ENCODE data around the gene LAMTOR5. TPM values are rescaled to one million over a fixed set of nuclear protein-coding genes. Genes with fewer than 3 reads are reported as not detected.
A peak's percentile ranks its signal among the peaks of the same experiment; 100 is the strongest.

Gene LAMTOR5
- total and polyA plus RNA-seq, 4 donors: 45.6 to 427 (median 242) TPM

DNA sequence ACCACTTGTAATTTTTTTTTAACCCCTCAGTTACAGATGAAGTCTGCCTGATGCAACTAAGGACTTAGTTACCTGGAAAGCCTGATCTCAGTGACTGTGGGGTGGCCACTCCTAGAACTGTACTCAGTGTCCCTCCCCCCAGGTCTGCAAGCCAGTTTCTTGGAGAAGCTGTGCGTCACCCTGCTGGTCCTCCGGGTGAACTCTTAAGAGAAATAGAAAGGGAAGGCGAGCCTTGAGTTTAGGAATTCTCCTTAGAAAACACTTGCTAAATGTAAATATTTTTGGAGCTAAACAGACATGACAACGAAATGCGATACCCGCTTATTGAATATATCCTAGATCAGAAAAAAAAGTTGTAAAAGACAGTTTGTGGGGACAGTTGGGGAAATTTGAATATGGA, 17.4 kb downstream of the LAMTOR5 start:
- H3K9me3 ChIP-seq (ENCODE audit: control insufficient read depth in 4 of 4, insufficient read depth in 3 of 4, low read length in 3 of 4): no peaks in the 10 kb centered on the region
- no peak overlapping the region for H3K27ac ChIP-seq (ENCODE audit: low read depth in 1 of 2, low read length in 1 of 2)
- H3K9ac ChIP-seq (ENCODE audit: insufficient read depth in 1 of 2, low read length in 2 of 2): peak overlapping the region in 1 of 2 donors; percentile 4
- peaks cover 0 to 6% (median 1%) of the 10 kb centered on the region in 4 donors for H3K36me3 ChIP-seq (ENCODE audit: control insufficient read depth in 4 of 4, insufficient read depth in 4 of 4, low read length in 4 of 4)
- ATAC-seq (ENCODE audit: insufficient read depth, low FRiP score) (peak; percentile 70), DNase-seq (peak in 2 of 3 donors; percentile 35 to 36)
- H3K4me1 ChIP-seq (ENCODE audit: control insufficient read depth in 5 of 5, insufficient read depth in 5 of 5, low read length in 5 of 5): peaks cover 0 to 20% (median 4%) of the 10 kb centered on the region in 5 donors
- H3K4me3 ChIP-seq: no peak overlapping the region
- TF ChIP-seq, protein P1, sequence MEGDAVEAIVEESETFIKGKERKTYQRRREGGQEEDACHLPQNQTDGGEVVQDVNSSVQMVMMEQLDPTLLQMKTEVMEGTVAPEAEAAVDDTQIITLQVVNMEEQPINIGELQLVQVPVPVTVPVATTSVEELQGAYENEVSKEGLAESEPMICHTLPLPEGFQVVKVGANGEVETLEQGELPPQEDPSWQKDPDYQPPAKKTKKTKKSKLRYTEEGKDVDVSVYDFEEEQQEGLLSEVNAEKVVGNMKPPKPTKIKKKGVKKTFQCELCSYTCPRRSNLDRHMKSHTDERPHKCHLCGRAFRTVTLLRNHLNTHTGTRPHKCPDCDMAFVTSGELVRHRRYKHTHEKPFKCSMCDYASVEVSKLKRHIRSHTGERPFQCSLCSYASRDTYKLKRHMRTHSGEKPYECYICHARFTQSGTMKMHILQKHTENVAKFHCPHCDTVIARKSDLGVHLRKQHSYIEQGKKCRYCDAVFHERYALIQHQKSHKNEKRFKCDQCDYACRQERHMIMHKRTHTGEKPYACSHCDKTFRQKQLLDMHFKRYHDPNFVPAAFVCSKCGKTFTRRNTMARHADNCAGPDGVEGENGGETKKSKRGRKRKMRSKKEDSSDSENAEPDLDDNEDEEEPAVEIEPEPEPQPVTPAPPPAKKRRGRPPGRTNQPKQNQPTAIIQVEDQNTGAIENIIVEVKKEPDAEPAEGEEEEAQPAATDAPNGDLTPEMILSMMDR (IDR thresholded peaks at IDR 0.05; ENCODE audit: control extremely low read depth, extremely low read depth): no peak
- H3K27me3 ChIP-seq (ENCODE audit: control insufficient read depth in 3 of 3, insufficient read depth in 3 of 3, low read length in 2 of 3): no peaks in the 10 kb centered on the region
- WGBS, 2 donors: 63 to 79% methylated on average over 6 of the region's 6 CpGs

DNA sequence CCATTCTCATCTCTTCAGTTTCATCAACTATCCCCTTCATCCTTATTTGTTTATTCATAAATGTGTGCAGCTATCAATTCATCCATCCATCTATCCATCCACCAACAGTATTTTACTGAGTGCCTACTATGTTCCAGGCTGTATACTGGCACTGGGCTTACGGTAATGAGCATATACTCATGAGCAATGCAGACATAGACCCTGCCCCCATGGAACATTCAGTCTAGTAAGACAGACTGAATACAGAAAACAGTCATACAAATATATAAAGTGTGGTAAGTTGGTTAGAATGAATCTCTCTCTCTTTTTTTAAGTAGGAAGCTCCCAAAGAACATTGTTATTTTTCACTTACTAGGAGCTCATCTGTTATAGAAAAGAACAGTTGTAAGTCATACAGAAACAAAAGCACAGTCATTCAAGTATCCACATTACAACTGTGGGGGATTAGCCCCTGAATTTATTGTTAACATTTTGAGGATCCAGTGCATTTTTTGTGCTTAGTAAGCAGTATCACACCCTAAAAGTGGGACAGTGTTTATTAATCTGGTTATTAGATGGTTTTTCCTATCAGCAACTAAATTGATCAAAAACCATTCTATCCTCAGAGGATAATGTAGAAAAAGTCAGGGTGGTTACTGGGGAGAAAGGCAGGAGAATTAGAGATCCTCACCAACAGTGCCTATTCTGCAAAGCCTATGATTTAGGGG, 20.3 kb downstream of the LAMTOR5 start:
- Histone ChIP-seq H3K27ac (ENCODE audit: low read depth in 1 of 2, low read length in 1 of 2) (no peak overlapping the region), H3K9me3 (ENCODE audit: control insufficient read depth in 4 of 4, insufficient read depth in 3 of 4, low read length in 3 of 4) (no peaks in the 10 kb centered on the region), H3K4me3 (no peak overlapping the region), H3K4me1 (ENCODE audit: control insufficient read depth in 5 of 5, insufficient read depth in 5 of 5, low read length in 5 of 5) (peaks cover 1 to 8% (median 4%) of the 10 kb centered on the region in 5 donors), H3K27me3 (ENCODE audit: control insufficient read depth in 3 of 3, insufficient read depth in 3 of 3, low read length in 2 of 3) (no peaks in the 10 kb centered on the region), H3K36me3 (ENCODE audit: control insufficient read depth in 4 of 4, insufficient read depth in 4 of 4, low read length in 4 of 4) (peaks cover 0 to 6% (median under 1%) of the 10 kb centered on the region in 4 donors), H3K9ac (ENCODE audit: insufficient read depth in 1 of 2, low read length in 2 of 2) (no peak overlapping the region)
- no peak for DNase-seq
- ATAC-seq (ENCODE audit: insufficient read depth, low FRiP score): no peak
- 96 to 98% methylated on average over 1 of the region's 1 CpG for WGBS, 2 donors
- TF ChIP-seq, protein P1 (IDR thresholded peaks at IDR 0.05; ENCODE audit: control extremely low read depth, extremely low read depth): no peak

DNA sequence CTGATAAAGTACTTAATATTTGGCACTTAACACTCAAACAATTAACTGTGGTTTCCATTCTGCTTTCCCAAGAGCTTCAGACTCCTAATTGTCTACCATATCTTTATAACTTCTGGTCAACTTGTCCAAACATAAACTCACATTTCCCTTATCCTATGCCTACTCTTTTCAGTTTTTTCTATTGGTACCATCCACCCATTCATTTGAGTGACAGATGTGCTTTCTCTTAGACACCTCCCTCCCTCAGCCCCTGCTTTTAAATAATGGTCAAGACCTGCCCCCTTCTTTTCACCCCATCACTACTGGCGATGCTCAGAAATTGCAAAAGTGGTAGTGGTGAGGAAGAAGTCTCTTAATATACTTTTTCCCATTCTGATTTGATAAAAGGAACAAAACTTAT, 22.1 kb downstream of the LAMTOR5 start:
- TF ChIP-seq, protein P1 (IDR thresholded peaks at IDR 0.05; ENCODE audit: control extremely low read depth, extremely low read depth): no peak
- Histone ChIP-seq H3K9me3 (ENCODE audit: control insufficient read depth in 4 of 4, insufficient read depth in 3 of 4, low read length in 3 of 4) (no peaks in the 10 kb centered on the region), H3K4me1 (ENCODE audit: control insufficient read depth in 5 of 5, insufficient read depth in 5 of 5, low read length in 5 of 5) (peaks cover 1 to 3% (median 1%) of the 10 kb centered on the region in 5 donors), H3K36me3 (ENCODE audit: control insufficient read depth in 4 of 4, insufficient read depth in 4 of 4, low read length in 4 of 4) (peaks cover 0 to 6% (median under 1%) of the 10 kb centered on the region in 4 donors), H3K4me3 (no peak overlapping the region), H3K9ac (ENCODE audit: insufficient read depth in 1 of 2, low read length in 2 of 2) (no peak overlapping the region), H3K27ac (ENCODE audit: low read depth in 1 of 2, low read length in 1 of 2) (no peak overlapping the region), H3K27me3 (ENCODE audit: control insufficient read depth in 3 of 3, insufficient read depth in 3 of 3, low read length in 2 of 3) (no peaks in the 10 kb centered on the region)
- WGBS, 2 donors: 91 to 92% methylated on average over 1 of the region's 1 CpG
- DNase-seq: no peak
- ATAC-seq (ENCODE audit: insufficient read depth, low FRiP score): no peak

All from lung (tissue), 12 donors.